Stimulated activated CD4-positive, alpha-beta T cell treated with anti-CD3 and anti-CD28 coated beads, Interleukin-4, amount 100 ng/mL, for 1 hour (primary cell): Measurements from ENCODE around the gene P2RY2.

Experiments used
- DNase-seq: peaks from one replicate; pipeline ENCODE4 v3.0.0-alpha.2; 2020

The P2RY2 gene

DNA sequence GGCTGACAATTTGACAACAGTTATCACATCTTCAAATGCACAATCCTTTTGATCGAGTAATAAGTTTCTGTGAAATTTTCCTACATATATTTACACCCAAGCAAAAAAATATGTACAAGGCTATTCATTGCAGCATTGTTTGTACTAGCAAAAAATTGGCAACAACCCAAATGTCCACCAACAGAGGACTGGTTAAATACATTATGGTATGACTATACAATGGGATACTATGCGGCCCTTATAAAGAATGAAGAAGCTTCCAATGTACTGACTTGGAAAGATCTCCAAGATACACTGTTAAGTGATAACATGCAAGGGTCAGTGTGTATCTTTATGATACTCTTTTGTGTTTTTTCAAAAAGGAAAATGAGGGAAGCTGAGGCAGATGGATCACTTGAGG, 8.2 kb upstream of the P2RY2 start:
- DNase-seq, result no peak

DNA sequence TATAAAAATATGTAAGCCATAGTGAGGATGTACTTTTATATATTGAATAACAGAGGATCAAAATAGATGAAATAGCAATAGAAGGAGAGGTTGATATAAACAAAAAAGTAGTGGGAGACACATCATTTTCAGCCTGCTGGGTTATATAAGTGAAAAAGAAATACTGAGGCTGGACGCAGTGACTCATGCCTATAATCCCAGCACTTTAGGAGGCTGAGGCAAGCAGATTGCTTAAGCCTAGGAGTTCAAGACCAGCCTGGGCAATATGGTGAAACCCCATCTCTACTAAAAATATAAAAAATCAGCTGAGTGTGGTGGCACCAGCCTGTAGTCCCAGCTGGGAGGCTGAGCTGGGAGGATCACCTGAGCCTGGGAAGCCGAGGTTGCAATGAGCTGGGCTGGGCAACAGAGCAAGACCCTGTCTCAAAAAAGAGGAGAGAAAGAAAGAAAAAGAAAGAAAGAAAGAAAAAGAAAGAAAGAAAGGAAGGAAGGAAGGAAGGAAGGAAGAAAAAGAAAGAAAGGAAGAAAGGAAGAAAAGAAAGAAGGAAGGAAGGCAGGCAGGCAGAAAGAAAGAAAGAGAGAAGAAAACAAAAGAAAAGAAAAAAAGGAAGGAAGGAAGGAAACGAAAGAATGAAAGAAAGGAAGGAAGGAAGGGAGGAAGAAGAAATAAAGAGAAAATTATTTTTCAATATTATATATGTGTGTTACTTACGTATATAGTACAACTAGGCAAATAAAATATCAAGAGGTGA, 7.0 kb upstream of the P2RY2 start:
- DNase-seq, result no peak

DNA sequence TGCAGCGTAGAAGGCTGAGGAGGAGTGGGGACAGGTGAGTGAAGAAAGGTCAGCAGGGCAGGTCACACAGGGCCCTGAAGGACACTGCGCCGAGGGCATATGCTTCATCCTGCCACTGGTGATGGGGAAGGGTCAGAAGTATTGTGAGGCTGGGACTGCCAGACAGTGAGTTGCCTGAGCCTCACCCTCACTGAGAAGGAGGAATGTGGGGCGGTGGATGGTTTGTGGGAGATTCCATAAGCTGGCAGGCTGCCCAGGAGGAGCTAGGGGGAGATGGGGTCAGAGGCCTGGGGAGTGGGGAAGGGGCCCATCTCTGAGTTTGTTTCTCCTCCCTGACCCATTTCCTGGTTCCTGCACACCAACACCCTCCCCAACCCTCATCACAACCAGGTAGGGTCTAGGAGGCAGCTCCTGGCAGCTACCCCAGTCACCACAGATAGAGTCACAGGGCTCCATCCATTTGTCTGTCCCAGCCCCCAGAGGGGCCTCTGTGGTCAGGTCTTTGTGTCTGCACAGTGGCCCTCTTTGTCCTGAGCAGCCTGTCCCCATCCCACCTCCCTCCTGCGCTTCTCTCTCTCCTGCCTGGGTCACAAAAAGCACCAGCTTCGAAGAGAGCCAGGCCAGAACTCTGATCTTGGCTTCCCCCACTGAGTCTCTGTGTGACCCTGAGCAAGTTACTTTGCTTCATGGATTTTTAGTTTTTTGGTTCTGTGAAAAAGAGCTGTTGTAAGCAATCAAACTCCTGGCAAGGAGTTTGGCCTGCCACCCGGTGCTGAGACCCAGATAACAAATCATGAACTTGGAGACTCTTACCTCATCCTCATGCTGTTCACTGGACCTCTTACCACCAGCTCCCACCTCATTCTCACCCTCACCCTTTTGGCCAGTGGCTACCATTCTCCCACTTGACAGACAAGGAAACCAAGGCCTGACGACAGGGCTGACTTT, 4.6 kb upstream of the P2RY2 start:
- no peak for DNase-seq

DNA sequence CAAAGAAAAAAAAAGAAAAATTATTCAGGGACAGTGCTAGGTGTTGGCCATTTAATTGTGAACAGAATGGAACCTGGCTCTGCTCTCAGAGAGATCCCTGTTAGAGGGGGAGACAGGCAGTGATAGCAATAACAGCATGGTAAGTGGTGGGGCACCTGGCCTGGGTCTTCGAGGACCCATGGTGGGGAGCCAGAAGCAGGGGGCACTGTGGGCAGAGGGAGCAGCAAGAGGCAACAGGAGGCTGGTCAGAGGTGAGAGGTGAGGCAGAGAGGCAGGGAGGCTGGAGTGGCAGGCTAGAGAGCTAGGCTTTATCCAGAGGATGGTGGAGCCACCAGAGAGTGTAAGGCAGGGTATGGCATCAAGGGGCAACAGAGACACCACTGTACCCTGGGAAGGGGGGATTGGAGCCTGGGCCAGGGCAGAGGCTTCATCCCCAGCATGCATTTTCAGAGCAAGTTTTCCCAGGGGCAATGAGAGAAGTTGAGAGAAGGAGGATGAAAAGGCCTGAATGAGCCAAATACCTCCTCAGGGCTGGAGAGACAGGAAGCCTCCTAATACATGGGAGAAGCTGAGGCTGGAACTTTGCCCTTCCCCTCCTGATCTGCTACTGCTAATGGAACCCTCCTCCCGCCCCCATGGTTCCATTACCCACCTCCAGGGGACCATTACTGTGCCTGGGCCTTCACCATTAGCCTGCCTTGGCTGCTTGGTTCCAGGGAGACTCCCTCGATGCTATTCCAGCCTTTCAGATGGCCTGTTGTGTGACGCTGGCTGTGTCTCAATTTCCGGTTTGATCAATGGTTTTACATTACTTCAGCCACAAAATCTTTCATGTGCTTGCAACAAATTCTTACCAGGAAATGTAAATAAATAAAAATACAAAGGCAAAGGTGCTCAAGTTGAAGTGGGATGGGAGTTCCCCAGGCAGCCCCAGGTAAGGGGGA, 2.6 kb upstream of the P2RY2 start:
- no peak for DNase-seq

DNA sequence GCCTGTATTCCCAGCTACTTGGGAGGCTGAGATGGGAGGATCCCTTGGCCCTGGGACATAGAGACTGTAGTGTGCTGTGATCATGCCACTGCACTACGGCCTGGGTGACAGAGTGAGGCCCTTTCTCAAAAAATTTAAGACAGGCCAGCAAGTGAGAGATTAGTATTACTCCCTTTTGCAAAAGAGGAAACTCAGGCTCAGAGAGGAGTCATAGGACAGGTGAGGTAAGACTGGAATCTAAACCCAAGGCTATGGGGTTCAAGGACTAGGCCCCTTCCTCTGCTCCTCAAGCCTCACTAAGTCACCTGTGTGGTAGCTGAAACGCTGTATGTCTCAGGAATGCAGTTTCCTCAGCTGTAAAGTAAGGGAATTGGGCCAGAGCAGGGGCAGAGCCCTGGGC, 1.6 kb upstream of the P2RY2 start:
- DNase-seq, result no peak

DNA sequence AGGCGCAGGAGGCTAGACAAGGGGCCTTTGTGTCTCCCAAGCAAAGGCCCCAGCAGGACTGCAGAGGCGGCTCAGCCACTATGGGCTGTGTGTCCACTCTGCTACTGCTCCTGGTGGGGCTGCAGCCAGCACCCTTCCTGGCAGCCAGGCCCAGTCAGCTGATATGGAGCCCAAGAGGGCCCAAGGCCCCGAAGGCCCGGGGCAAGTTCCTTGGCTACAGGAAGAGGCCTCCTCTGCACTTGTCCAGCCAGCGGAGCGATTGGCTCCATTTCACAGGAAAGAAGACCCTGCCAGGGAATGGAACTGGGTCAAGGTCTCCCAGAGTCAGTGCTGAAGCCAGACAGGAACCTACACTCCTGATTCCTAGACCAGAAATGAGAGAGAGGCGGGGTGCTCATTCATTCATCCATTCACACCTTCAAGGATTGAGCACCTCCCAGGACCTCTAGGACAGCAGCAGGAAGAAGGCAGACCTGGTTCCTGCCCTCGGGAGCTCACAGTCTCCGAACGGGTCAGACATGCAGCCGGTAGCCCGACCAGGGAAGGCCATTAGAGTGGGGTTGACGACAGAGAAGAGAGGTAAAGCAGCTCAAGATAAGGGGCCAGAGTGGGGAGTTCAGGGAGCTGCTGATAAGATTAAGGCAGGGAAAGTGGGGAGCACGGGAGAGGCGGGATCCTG, 811 bp upstream of the P2RY2 start:
- DNase-seq, result no peak

DNA sequence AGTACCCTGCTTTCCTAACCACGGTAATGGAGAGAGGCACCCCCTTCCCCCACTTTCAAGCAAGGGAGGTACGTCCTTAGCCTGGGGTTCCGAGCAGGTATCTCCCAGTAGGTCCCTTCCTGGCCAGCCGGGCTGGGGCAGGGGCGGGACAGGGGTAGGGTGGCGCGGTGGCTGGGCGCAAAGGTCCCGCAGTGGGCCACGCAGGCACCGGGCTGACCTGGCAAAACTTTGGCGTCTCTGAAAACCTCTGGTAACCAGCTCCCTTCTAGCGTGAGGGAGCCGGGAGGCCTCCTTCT, 323 bp upstream of the P2RY2 start:
- DNase-seq, result no peak

DNA sequence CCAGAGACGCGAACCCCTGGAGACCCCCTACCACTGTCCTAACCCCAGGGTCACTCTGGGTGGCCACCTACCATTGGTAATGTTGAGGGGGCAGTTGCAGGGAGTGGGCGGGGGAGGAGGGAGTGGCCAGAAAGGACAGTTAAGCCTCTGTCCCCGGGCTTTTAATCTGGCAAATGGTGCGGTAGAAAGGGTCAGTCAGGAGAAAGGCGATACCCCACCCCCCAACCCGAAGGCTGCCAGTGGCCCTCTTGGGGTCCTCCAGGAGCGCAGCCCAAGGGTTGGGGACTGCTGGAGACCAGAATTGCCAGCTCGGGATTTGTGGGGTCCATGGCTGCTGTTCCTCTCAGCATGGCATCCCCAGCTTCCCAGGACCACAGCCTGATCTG, 742 bp downstream of the P2RY2 start:
- no peak for DNase-seq

DNA sequence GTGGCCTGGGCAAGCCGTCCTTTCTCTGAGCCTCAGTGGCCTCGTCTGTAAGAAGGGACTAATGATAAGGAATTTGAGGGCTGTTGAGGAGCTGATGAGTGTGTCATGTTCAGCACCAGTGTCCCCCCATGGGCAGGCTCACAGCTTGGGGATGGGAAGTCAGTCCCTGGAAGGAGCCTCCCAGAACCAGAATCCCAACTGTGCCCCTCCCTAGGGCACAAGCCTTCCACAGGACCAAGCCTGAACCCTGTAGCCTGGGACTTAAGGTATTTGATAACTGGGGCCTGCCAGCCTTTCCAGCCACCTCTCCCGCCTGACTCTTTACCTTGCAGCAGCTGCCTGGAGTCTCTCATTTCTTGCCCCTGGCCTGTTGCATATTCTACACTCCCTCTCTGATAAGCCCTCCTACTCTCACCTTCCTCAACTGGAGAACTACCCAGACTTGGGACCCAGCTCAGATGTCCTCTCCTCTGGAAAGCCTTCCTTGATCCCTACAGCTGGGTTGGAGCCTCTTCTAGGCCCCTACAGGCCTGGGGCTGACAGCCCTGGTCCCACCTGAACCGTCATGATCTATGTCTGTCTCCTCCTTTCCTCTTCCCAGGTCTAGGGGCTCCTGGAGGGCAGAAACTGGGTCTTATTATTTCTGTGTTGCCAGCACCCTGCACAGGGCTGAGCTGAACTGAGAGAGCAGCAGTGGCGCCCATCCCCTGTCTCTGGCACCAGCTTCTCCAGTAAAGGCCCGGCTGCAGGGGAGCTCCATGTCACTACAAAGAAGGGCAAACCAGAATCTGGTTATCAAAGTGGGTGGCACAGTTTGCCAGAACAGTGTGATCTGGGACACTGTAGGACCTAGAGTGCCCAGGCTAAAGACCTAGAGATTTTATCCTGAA, 1.6 kb downstream of the P2RY2 start:
- no peak for DNase-seq

DNA sequence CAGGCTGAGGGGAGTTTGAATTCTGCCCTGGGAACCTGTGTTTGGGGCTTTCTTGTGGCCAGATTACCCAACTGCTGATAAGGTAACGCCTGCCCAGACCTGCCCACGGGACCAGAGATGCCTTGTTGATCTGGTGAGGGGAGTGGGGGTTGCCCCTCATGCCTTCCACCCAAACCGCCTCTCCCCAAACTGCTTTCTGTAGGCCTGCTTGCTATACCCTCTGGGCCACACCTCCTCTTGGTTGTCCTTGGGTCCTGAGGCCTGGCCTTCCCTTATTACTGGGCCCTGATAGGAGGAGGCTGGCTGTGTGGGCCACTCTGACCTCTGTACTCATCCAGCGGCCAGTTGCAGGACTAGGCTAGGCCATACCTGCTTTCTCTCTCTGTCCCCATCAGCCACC, 3.4 kb downstream of the P2RY2 start:
- no peak for DNase-seq

DNA sequence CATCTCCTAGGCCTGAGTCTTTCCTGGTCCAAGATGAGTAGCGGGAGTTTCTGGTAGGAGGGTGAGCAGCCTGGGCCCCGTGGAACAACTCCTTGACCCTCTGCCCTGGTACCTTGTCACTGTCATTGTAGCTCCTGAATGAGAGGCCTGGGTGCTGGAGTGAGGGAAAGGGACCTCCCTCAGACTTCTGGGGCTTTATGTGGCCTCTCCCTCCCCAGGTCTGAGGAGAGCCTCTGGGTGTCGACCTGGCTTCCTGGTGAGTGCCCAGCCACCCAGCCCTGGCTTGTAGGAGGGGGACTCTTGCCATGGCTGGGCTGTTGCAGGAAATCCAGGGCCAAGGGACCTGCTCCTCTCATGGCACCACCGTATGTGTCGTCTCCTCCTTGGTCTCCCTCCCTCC, 3.9 kb downstream of the P2RY2 start:
- DNase-seq, result no peak

DNA sequence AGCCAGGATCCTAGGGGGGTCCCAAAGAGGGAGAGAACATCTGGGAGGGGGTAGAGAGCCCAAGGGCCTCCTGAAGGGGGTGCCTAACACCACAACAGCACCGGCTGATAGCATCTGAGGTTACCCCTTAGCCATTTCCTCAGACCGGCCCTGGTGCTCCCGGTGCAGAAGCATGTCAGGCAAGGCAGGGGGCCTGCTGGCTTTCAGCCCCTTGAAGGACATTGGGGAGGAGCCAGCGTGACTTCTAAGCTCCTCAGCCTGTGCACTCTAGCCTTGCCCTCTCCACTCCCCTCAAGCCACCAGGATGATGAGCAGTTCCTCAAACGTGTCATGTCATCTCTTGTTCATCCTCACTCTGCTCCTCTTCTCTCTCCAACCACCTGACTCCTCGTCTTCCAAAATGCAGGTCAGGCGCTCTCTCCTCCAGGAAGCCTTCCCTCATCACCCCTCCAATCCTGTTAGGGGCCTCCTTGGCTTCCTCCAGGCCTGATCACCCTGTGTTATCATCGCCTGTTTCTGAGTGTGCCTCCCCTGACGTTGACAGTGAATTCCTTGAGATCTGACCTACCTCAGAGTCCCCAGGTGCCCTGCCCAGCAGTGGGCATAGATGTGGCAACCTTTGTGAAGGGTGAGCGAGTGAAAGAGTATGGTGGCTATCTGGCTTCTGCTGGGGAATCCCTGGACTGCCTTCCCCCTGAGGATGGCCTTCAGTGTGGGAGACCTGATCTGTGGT, 6.1 kb downstream of the P2RY2 start:
- DNase-seq, result no peak

DNA sequence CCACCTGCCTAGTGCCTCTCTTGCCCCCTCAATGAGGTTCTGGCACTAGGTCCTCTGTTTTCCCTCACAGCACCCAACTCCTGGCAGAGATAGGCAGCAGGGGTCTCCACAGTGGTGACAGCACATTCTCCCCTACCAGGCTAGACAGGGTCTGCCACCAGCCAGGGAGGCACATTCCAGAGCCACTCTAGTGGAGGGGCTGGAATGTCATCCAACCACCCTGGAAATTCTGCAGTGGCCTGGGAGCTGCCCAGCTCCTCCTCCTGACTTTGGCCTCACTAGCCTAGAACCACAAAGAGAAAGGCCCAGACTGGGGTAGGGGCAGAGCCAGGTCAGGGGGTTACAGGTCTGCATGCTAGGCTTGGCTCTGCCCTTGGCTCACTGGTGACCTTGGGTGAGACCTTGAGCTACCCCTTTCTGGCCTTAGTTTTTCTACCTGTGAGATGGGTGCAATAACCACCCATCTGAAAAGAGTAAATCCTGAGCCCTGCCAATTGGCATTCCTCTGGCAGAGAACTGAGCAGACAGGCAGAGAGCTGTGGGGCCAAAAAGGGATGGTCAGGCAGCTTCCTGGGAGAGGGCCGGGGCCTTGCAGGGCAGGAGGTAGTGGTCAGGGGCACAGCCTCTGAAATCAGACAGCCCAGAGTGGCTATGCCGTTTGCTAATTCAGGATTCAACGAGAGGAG, 7.1 kb downstream of the P2RY2 start:
- no peak for DNase-seq

DNA sequence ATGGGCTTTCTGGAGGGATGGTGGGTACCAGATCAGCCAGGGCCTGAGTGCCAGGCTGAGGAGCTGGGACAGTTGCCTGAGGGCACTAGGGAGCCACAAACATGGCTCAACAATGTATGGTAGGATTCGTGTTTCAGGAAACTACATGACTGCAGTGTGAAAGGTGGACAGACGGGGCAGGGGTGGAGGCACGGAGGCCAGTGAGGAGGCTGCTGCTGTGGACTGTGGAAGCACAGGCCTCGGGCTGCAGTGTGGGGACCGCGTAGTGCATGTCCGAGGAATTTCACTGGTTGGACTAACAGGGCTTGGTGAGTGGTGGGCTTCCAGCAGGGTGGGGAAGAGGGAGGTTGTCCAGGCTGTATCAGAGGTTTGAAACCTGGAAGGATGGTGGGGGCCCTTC, 7.8 kb downstream of the P2RY2 start:
- no peak for DNase-seq

DNA sequence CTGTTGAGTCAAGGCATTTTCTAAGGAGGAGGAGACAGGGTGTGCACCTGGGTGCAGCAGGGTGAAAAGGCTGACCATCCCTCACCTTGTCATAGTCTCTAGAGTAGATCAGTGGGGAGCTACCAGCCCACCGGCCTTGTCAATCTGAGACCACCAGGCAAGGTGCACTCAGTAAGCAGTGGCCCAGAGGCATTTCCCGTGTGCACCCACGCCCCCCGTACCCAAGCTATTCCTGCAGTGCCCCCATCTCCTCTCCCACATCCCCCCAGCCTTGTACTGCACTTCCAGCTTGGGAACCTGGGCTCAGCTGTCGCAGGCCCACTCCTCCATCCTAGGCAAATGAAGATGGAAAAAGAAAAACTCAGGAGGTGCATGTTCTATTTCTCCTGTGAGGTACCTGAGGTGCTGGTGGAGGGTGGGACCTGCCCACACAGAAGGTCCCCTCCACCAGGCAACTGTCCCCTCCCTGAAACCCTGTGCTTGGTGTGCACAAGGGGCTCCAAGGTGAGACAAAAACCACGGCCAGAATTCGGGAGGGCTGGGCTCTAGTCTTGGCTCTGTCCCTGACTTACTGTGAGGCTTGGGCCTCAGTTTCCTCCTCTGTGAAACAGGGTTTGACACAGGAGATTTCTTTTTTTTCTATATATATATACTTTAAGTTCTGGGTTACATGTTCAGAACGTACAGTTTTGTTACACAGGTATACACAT, 8.4 kb downstream of the P2RY2 start:
- no peak for DNase-seq

DNA sequence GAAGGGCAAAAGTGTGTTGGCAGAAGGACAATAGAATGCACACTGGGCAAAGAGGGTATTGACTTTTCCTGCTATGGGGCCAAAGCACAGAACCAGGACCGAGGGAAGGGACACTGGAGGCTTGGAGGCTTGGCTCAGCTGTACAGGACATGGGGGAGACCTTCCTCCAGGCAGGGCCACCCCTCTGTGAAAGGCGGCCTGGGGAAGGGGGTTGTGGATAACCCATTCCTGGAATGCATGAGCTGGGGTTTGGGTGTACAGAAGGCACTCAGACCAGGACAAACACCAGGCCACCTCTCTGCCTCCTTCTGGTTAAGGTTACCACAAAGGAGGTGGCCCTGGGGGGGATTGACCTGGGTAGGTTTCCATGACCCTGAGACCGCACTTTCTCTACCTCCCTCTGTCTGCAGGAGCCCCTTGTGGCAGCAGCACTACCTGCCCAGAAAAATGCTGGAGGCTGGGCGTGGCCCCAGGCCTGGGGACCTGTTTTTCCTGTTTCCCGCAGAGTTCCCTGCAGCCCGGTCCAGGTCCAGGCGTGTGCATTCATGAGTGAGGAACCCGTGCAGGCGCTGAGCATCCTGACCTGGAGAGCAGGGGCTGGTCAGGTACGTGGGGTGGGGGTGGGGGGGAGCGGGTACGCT, 9.6 kb downstream of the P2RY2 start:
- DNase-seq, result no peak

DNA sequence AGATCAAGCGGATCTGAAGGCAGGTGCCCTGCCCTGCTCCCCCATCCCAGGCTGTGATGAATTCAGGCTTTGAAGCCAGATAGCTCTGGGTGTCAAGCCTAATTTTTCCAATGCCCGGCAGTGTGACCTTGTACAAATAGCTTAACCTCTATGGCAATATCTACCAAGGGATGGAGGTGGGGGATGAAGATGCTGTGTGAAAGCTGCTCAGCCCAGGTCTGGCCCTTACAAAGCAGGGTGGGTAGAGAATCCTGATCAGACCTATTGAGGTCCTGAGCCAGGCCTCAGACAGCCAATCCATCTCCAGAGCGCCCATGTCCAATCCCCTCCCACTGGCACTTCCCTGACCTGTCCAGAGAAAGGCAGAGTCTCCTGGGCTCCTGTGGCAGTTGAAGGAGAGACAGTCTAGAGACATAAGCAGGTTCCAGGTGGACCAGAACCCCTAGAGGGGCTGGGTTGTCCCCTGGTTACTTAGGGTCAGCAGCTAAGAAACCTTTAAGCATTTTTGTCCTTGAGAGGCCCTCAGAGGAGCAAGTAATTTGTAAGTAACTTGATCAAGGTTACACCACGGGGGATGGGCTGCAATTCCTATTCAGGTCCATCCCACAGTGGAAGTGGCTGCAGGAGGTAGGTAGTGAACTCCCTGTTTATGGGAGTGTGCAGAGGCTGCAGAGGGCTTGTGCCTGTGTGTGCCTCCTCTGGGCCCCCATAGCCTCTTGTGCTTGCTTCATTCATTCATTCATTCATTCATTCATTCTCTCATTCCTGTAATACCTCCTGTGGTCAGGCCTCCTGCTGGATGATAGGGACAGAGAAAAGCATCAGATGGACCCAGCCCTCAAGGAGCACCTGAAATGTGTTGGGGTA, 10.4 kb downstream of the P2RY2 start:
- no peak for DNase-seq

DNA sequence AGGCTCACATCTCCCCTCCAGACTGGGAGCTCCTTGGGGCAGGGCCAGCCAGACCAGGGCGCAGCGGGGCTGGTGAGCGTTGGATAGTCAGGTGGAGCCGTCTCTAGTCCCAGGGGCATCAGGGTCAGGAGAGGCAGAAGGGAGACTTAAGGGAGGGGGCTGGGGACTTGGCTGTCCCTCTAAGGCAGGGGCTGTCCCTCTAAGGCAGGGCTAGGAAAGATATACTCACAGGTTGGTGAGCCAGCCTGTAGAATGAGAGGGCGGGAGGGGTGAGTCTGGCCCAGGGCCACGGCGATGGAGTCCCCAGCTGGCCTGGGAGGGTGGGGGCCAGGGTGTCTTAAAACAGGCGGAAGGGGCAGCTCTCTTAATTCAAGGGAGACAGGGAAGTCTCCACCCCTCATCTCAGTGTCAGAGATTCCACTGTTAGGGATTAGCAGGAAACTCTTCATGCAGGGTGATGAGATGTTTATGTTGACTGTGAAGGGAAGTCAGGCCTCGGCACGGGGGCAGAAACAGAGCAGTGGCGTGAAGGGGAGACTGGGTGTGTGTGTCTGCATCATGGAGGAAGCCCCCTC, 11.3 kb downstream of the P2RY2 start:
- DNase-seq, result no peak
